Omental fat pad (tissue), 4 donors: Measurements from ENCODE around the gene PIEZO1. TPM values are rescaled to one million over a fixed set of nuclear protein-coding genes. Genes with fewer than 3 reads are reported as not detected.
A peak's percentile ranks its signal among the peaks of the same experiment; 100 is the strongest.

Experiments used
- ATAC-seq: fragments of 150-250 bp; one replicate; pipeline ENCODE4 v1.9.1; 2016; ENCODE audit warnings: mild to moderate bottlenecking, moderate library complexity; ENCODE audit not compliant: low FRiP score
- DNase-seq: peaks from one replicate; pipeline ENCODE4 v3.0.0-alpha.2; 2019; ENCODE audit warnings: low spot score
- CTCF ChIP-seq, 3 donors: fragments of 450-650 bp; IDR thresholded peaks; one replicate each; pipeline ENCODE4 v1.5.1; 2016 to 2017; ENCODE audit warnings: antibody characterized with exemption in 3 of 3, mild to moderate bottlenecking in 3 of 3, moderate library complexity in 2 of 3
- total RNA-seq, 4 donors: library from RNA; depleted of rRNA; stranded (reverse); fragments of >200 nt; gene quantifications; one replicate each; pipeline ENCODE4 v1.1.0, GENCODE V29; 2016

PIEZO1 gene
- total RNA-seq, 4 donors from 2014 or later, result 151 to 315 (median 249) TPM

- TF ChIP-seq CTCF (IDR thresholded peaks at IDR 0.05), result no peak
- DNase-seq (no peak), ATAC-seq (peak; percentile 42)
Measured at GRCh38 chr16:88810912-88811768, 26.1 kb upstream of the PIEZO1 start.

- TF ChIP-seq CTCF (IDR thresholded peaks at IDR 0.05), result no peak
- DNase-seq (no peak), ATAC-seq (no peak)
Measured at GRCh38 chr16:88810166-88810911, 25.3 kb upstream of the PIEZO1 start.

- DNase-seq, result no peak
- no peak for TF ChIP-seq CTCF (IDR thresholded peaks at IDR 0.05)
- ATAC-seq, result no peak
Measured at GRCh38 chr16:88809676-88810165, 24.7 kb upstream of the PIEZO1 start.

GRCh38 chr16:88809068-88809675, 24.2 kb upstream of the PIEZO1 start:
- DNase-seq (no peak), ATAC-seq (no peak)
- no peak for TF ChIP-seq CTCF (IDR thresholded peaks at IDR 0.05)

- no peak for TF ChIP-seq CTCF (IDR thresholded peaks at IDR 0.05)
- no peak for DNase-seq
Measured at GRCh38 chr16:88807626-88808453, 22.8 kb upstream of the PIEZO1 start.

GRCh38 chr16:88807142-88807625, 22.2 kb upstream of the PIEZO1 start:
- DNase-seq, result no peak
- ATAC-seq, result no peak
- TF ChIP-seq CTCF (IDR thresholded peaks at IDR 0.05), result no peak

More at GRCh38 chr16:88807626-88808453, 22.8 kb upstream of the PIEZO1 start:
- ATAC-seq, result no peak
